ENCODE results near the gene MITF.

Gene MITF

GRCh38 chr3:69842351-69842750 lies 103.1 kb downstream of the MITF start:
- no peak for DNase-seq

- DNase-seq: no peak
Measured at GRCh38 chr3:69842789-69843188, 103.5 kb downstream of the MITF start.

GRCh38 chr3:69844706-69845105 lies 105.4 kb downstream of the MITF start:
- DNase-seq: no peak

GRCh38 chr3:69847303-69847702 lies 108.0 kb downstream of the MITF start:
- no peak for DNase-seq

GRCh38 chr3:69848113-69848512 lies 108.8 kb downstream of the MITF start:
- DNase-seq: no peak

GRCh38 chr3:69850849-69851248 lies 111.6 kb downstream of the MITF start:
- DNase-seq: no peak

- DNase-seq: no peak
Measured at GRCh38 chr3:69853027-69853426, 113.8 kb downstream of the MITF start.

- DNase-seq: no peak
Measured at GRCh38 chr3:69855436-69856162, 116.3 kb downstream of the MITF start.

- DNase-seq: no peak
Measured at GRCh38 chr3:69856965-69857705, 117.9 kb downstream of the MITF start.

- DNase-seq: no peak
Measured at GRCh38 chr3:69861556-69861955, 122.3 kb downstream of the MITF start.

- DNase-seq: no peak
Measured at GRCh38 chr3:69864141-69864540, 124.9 kb downstream of the MITF start.

GRCh38 chr3:69864766-69865165 lies 125.5 kb downstream of the MITF start:
- no peak for DNase-seq

- no peak for DNase-seq
Measured at GRCh38 chr3:69865925-69866679, 126.8 kb downstream of the MITF start.

- no peak for DNase-seq
Measured at GRCh38 chr3:69866988-69867720, 127.9 kb downstream of the MITF start.

GRCh38 chr3:69867941-69868505 lies 128.8 kb downstream of the MITF start:
- no peak for DNase-seq

- no peak for DNase-seq
Measured at GRCh38 chr3:69868841-69869420, 129.7 kb downstream of the MITF start.

GRCh38 chr3:69869643-69870042 lies 130.4 kb downstream of the MITF start:
- DNase-seq: no peak

GRCh38 chr3:69871251-69871650 lies 132.0 kb downstream of the MITF start:
- no peak for DNase-seq

- DNase-seq: no peak
Measured at GRCh38 chr3:69871868-69872267, 132.6 kb downstream of the MITF start.

- DNase-seq: no peak
Measured at GRCh38 chr3:69872783-69873378, 133.6 kb downstream of the MITF start.

GRCh38 chr3:69876073-69876472 lies 136.8 kb downstream of the MITF start:
- DNase-seq: no peak

- no peak for DNase-seq
Measured at GRCh38 chr3:69878254-69878653, 139.0 kb downstream of the MITF start.
